Stimulated activated naive B cell treated with anti-CD40 and anti-IgM and Interleukin-4, amounts not matched to agents 10 μg/mL and 1 μg/mL and 100 μg/mL, for 72 hours (primary cell): ENCODE measurements around the gene C8A.

Experiments
- ATAC-seq, 2 donors: fragments of 150-1000 bp; cut with Tn5 transposase; replicated peaks; 2 replicates each; pipeline ENCODE4 v1.10.0; 2021; ENCODE audit warnings: moderate library complexity in 1 of 2
- DNase-seq: peaks from one replicate; pipeline ENCODE4 v3.0.0; 2021
- H3K27ac Mint-ChIP-seq: one replicate; pipeline ENCODE4 v1.8.0; 2022; ENCODE audit warnings: mild to moderate bottlenecking, mixed read lengths
- H3K27me3 Mint-ChIP-seq, 2 donors: one replicate each; pipeline ENCODE4 v1.8.0; 2022; ENCODE audit warnings: mixed read lengths in 2 of 2
- H3K36me3 Mint-ChIP-seq, 2 donors: one replicate each; pipeline ENCODE4 v1.8.0; 2022; ENCODE audit warnings: mixed read lengths in 2 of 2, mild to moderate bottlenecking in 1 of 2
- H3K4me1 Mint-ChIP-seq, 2 donors: one replicate each; pipeline ENCODE4 v1.8.0; 2022; ENCODE audit warnings: mixed read lengths in 2 of 2, mild to moderate bottlenecking in 1 of 2
- H3K4me3 Mint-ChIP-seq, 2 donors: one replicate each; pipeline ENCODE4 v1.8.0; 2022; ENCODE audit warnings: mild to moderate bottlenecking in 2 of 2, mixed read lengths in 2 of 2, moderate library complexity in 1 of 2
- H3K9me3 Mint-ChIP-seq, 2 donors: one replicate each; pipeline ENCODE4 v1.8.0; 2022; ENCODE audit warnings: mixed read lengths in 2 of 2, mild to moderate bottlenecking in 1 of 2

Gene C8A

GRCh38 chr1:56850922-56851321, 3.7 kb upstream of the C8A start:
- no peak overlapping the region for H3K27ac Mint-ChIP-seq
- DNase-seq (no peak), ATAC-seq (no peak)
- no peaks in the 10 kb centered on the region for H3K4me1 Mint-ChIP-seq
- H3K9me3 Mint-ChIP-seq = no peaks in the 10 kb centered on the region
- H3K27me3 Mint-ChIP-seq = peaks cover 20 to 22% of the 10 kb centered on the region in 2 donors
- no peaks in the 10 kb centered on the region for H3K36me3 Mint-ChIP-seq
- H3K4me3 Mint-ChIP-seq = no peak overlapping the region

- Mint-ChIP-seq H3K4me1 (no peaks in the 10 kb centered on the region), H3K4me3 (no peak overlapping the region), H3K9me3 (no peaks in the 10 kb centered on the region), H3K27me3 (peaks cover 13 to 15% of the 10 kb centered on the region in 2 donors), H3K27ac (no peak overlapping the region), H3K36me3 (no peaks in the 10 kb centered on the region)
- no peak for ATAC-seq
- DNase-seq = no peak
Observed at GRCh38 chr1:56852476-56852875, 2.1 kb upstream of the C8A start.

GRCh38 chr1:56855190-56855589, 593 bp downstream of the C8A start:
- Mint-ChIP-seq H3K27me3 (peaks cover 12 to 13% of the 10 kb centered on the region in 2 donors), H3K9me3 (no peaks in the 10 kb centered on the region), H3K36me3 (no peaks in the 10 kb centered on the region), H3K4me3 (no peak overlapping the region), H3K27ac (no peak overlapping the region), H3K4me1 (no peaks in the 10 kb centered on the region)
- ATAC-seq (no peak), DNase-seq (no peak)

GRCh38 chr1:56856186-56856585, 1.6 kb downstream of the C8A start:
- DNase-seq (no peak), ATAC-seq (no peak)
- Mint-ChIP-seq H3K27ac (no peak overlapping the region), H3K27me3 (peaks cover 12 to 13% of the 10 kb centered on the region in 2 donors), H3K4me1 (no peaks in the 10 kb centered on the region), H3K4me3 (no peak overlapping the region), H3K9me3 (peaks cover 2 to 4% of the 10 kb centered on the region in 2 donors), H3K36me3 (no peaks in the 10 kb centered on the region)

GRCh38 chr1:56859287-56859686, 4.7 kb downstream of the C8A start:
- peaks cover 2 to 4% of the 10 kb centered on the region in 2 donors for H3K9me3 Mint-ChIP-seq
- peaks cover 0 to 6% of the 10 kb centered on the region in 2 donors for H3K27me3 Mint-ChIP-seq
- H3K27ac Mint-ChIP-seq = no peak overlapping the region
- ATAC-seq (no peak), DNase-seq (no peak)
- H3K4me1 Mint-ChIP-seq = no peaks in the 10 kb centered on the region
- H3K36me3 Mint-ChIP-seq = no peaks in the 10 kb centered on the region
- H3K4me3 Mint-ChIP-seq = no peak overlapping the region

GRCh38 chr1:56863265-56863992, 8.8 kb downstream of the C8A start:
- no peak for DNase-seq
- Mint-ChIP-seq H3K36me3 (no peaks in the 10 kb centered on the region), H3K27ac (no peak overlapping the region), H3K9me3 (peaks cover 2 to 4% of the 10 kb centered on the region in 2 donors), H3K27me3 (peaks cover 0 to 5% of the 10 kb centered on the region in 2 donors), H3K4me3 (no peak overlapping the region), H3K4me1 (no peaks in the 10 kb centered on the region)
- ATAC-seq = no peak

GRCh38 chr1:56864430-56864829, 9.8 kb downstream of the C8A start:
- Mint-ChIP-seq H3K27ac (no peak overlapping the region), H3K4me1 (no peaks in the 10 kb centered on the region), H3K27me3 (peaks cover 0 to 5% of the 10 kb centered on the region in 2 donors), H3K9me3 (peaks cover 2 to 4% of the 10 kb centered on the region in 2 donors), H3K4me3 (no peak overlapping the region), H3K36me3 (no peaks in the 10 kb centered on the region)
- DNase-seq = no peak
- ATAC-seq = no peak

GRCh38 chr1:56866656-56867055, 12.1 kb downstream of the C8A start:
- Mint-ChIP-seq H3K9me3 (no peaks in the 10 kb centered on the region), H3K27ac (no peak overlapping the region), H3K4me1 (no peaks in the 10 kb centered on the region), H3K27me3 (peaks cover 0 to 15% of the 10 kb centered on the region in 2 donors), H3K36me3 (no peaks in the 10 kb centered on the region), H3K4me3 (no peak overlapping the region)
- ATAC-seq = no peak
- no peak for DNase-seq

GRCh38 chr1:56867491-56867890, 12.9 kb downstream of the C8A start:
- Mint-ChIP-seq H3K9me3 (no peaks in the 10 kb centered on the region), H3K4me3 (no peak overlapping the region), H3K36me3 (no peaks in the 10 kb centered on the region), H3K27me3 (peaks cover 0 to 15% of the 10 kb centered on the region in 2 donors), H3K27ac (no peak overlapping the region), H3K4me1 (no peaks in the 10 kb centered on the region)
- no peak for ATAC-seq
- DNase-seq = no peak

- no peak for DNase-seq
- H3K4me1 Mint-ChIP-seq = no peaks in the 10 kb centered on the region
Observed at GRCh38 chr1:56868761-56869160, 14.2 kb downstream of the C8A start.

GRCh38 chr1:56872597-56872996, 18.0 kb downstream of the C8A start:
- no peak for ATAC-seq
- Mint-ChIP-seq H3K27me3 (peaks cover 6 to 18% of the 10 kb centered on the region in 2 donors), H3K4me1 (no peaks in the 10 kb centered on the region), H3K36me3 (no peaks in the 10 kb centered on the region), H3K4me3 (no peak overlapping the region), H3K27ac (no peak overlapping the region), H3K9me3 (no peaks in the 10 kb centered on the region)
- no peak for DNase-seq

More at GRCh38 chr1:56868761-56869160, 14.2 kb downstream of the C8A start:
- Mint-ChIP-seq H3K27ac (no peak overlapping the region), H3K27me3 (peaks cover 0 to 15% of the 10 kb centered on the region in 2 donors), H3K4me3 (no peak overlapping the region), H3K36me3 (no peaks in the 10 kb centered on the region), H3K9me3 (no peaks in the 10 kb centered on the region)
- no peak for ATAC-seq

GRCh38 chr1:56873213-56873612, 18.6 kb downstream of the C8A start:
- H3K27ac Mint-ChIP-seq = no peak overlapping the region
- H3K4me3 Mint-ChIP-seq = no peak overlapping the region

GRCh38 chr1:56874689-56875088, 20.1 kb downstream of the C8A start:
- Mint-ChIP-seq H3K4me1 (no peaks in the 10 kb centered on the region), H3K36me3 (no peaks in the 10 kb centered on the region), H3K27me3 (peaks cover 6 to 13% of the 10 kb centered on the region in 2 donors), H3K9me3 (no peaks in the 10 kb centered on the region), H3K27ac (no peak overlapping the region), H3K4me3 (no peak overlapping the region)
- ATAC-seq (no peak), DNase-seq (no peak)

More at GRCh38 chr1:56873213-56873612, 18.6 kb downstream of the C8A start:
- DNase-seq = no peak
- H3K36me3 Mint-ChIP-seq = no peaks in the 10 kb centered on the region
- peaks cover 6 to 14% of the 10 kb centered on the region in 2 donors for H3K27me3 Mint-ChIP-seq
- H3K4me1 Mint-ChIP-seq = no peaks in the 10 kb centered on the region
- H3K9me3 Mint-ChIP-seq = no peaks in the 10 kb centered on the region
- no peak for ATAC-seq

GRCh38 chr1:56877973-56878372, 23.4 kb downstream of the C8A start:
- DNase-seq (no peak), ATAC-seq (no peak)
- H3K9me3 Mint-ChIP-seq = no peaks in the 10 kb centered on the region
- H3K27me3 Mint-ChIP-seq = peaks cover 4 to 6% of the 10 kb centered on the region in 2 donors
- H3K27ac Mint-ChIP-seq = no peak overlapping the region
- H3K4me3 Mint-ChIP-seq = no peak overlapping the region
- no peaks in the 10 kb centered on the region for H3K36me3 Mint-ChIP-seq
- H3K4me1 Mint-ChIP-seq = no peaks in the 10 kb centered on the region

- Mint-ChIP-seq H3K27me3 (no peaks in the 10 kb centered on the region), H3K4me3 (no peak overlapping the region), H3K27ac (no peak overlapping the region), H3K9me3 (peaks cover 0 to 2% of the 10 kb centered on the region in 2 donors), H3K36me3 (no peaks in the 10 kb centered on the region), H3K4me1 (no peaks in the 10 kb centered on the region)
- DNase-seq (no peak), ATAC-seq (no peak)
Observed at GRCh38 chr1:56880774-56881173, 26.2 kb downstream of the C8A start.
